HAP-1 (cell line): ENCODE data around the gene FSTL4.

ENCODE experiments used
- DNase-seq, 2 experiments: peaks; one replicate each; pipeline ENCODE4 v3.0.0-alpha.2; 2016 to 2020; ENCODE audit warnings: low spot score in 2 of 2
- H3K27me3 ChIP-seq: fragments of 250-450 bp; sonication (Bioruptor Pico); 2 replicates; pipeline ENCODE4 v1.5.1; 2020; ENCODE audit warnings: low read depth, mild to moderate bottlenecking, moderate library complexity
- H3K36me3 ChIP-seq: fragments of 250-450 bp; sonication (Bioruptor Pico); replicated peaks from 2 replicates; pipeline ENCODE4 v1.5.1; 2020; ENCODE audit warnings: mild to moderate bottlenecking
- H3K4me1 ChIP-seq: fragments of 250-450 bp; sonication (Bioruptor Pico); 2 replicates; pipeline ENCODE4 v1.5.1; 2020; ENCODE audit warnings: mild to moderate bottlenecking
- H3K4me3 ChIP-seq: fragments of 250-450 bp; sonication (Bioruptor Pico); 2 replicates; pipeline ENCODE4 v1.5.1; 2020; ENCODE audit warnings: mild to moderate bottlenecking, moderate library complexity
- H3K9me3 ChIP-seq: fragments of 250-450 bp; sonication (Bioruptor Pico); 2 replicates; pipeline ENCODE4 v1.5.1; 2020; ENCODE audit warnings: mild to moderate bottlenecking, moderate library complexity
- in situ Hi-C: fragments of 300-500 bp; cut with MboI; formaldehyde crosslinking; loops from 3 replicates; pipeline ENCODE4 v1.14.3; 2020; ENCODE audit warnings: low sequenced_read_pairs, inconsistent platforms, mixed read lengths

FSTL4 gene

GRCh38 chr5:133602835-133603380, 9.4 kb downstream of the FSTL4 start:
- Histone ChIP-seq H3K36me3 (no peaks in the 10 kb centered on the region), H3K27me3 (peaks cover 2% of the 10 kb centered on the region; the same call in 1 of the 2 replicates), H3K4me1 (no peaks in the 10 kb centered on the region), H3K4me3 (no peak overlapping the region), H3K9me3 (no peaks in the 10 kb centered on the region)
- in situ Hi-C loops = no loop called here
- DNase-seq = no peak

GRCh38 chr5:133599600-133599999, 12.7 kb downstream of the FSTL4 start:
- H3K36me3 ChIP-seq = no peaks in the 10 kb centered on the region
- no peak overlapping the region for H3K4me3 ChIP-seq
- H3K27me3 ChIP-seq = peaks cover 2% of the 10 kb centered on the region; the same call in 1 of the 2 replicates
- no peaks in the 10 kb centered on the region for H3K9me3 ChIP-seq
- DNase-seq = no peak
- no peaks in the 10 kb centered on the region for H3K4me1 ChIP-seq
- in situ Hi-C loops = no loop called here

GRCh38 chr5:133599044-133599443, 13.3 kb downstream of the FSTL4 start:
- no peaks in the 10 kb centered on the region for H3K4me1 ChIP-seq
- H3K4me3 ChIP-seq = no peak overlapping the region
- no peak for DNase-seq
- H3K27me3 ChIP-seq = peaks cover 2% of the 10 kb centered on the region; the same call in 1 of the 2 replicates
- in situ Hi-C loops = no loop called here
- no peaks in the 10 kb centered on the region for H3K9me3 ChIP-seq
- no peaks in the 10 kb centered on the region for H3K36me3 ChIP-seq

GRCh38 chr5:133596049-133596448, 16.3 kb downstream of the FSTL4 start:
- Histone ChIP-seq H3K4me3 (no peak overlapping the region), H3K4me1 (no peaks in the 10 kb centered on the region), H3K27me3 (peaks cover 2% of the 10 kb centered on the region; the same call in 1 of the 2 replicates), H3K9me3 (no peaks in the 10 kb centered on the region), H3K36me3 (no peaks in the 10 kb centered on the region)
- no peak for DNase-seq
- in situ Hi-C loops = no loop called here

- H3K4me3 ChIP-seq = no peak overlapping the region
- no peaks in the 10 kb centered on the region for H3K4me1 ChIP-seq
- no peaks in the 10 kb centered on the region for H3K9me3 ChIP-seq
- no peaks in the 10 kb centered on the region for H3K36me3 ChIP-seq
- DNase-seq = no peak
- in situ Hi-C loops = no loop called here
- H3K27me3 ChIP-seq = peaks cover 2% of the 10 kb centered on the region; the same call in 1 of the 2 replicates
These were observed 16.9 kb downstream of the FSTL4 start for GRCh38 chr5:133595465-133595864.

GRCh38 chr5:133589286-133589685, 23.1 kb downstream of the FSTL4 start:
- Histone ChIP-seq H3K27me3 (no peaks in the 10 kb centered on the region), H3K4me1 (no peaks in the 10 kb centered on the region), H3K36me3 (no peaks in the 10 kb centered on the region), H3K9me3 (no peaks in the 10 kb centered on the region), H3K4me3 (no peak overlapping the region)
- in situ Hi-C loops = no loop called here
- no peak for DNase-seq

GRCh38 chr5:133582971-133583370, 29.4 kb downstream of the FSTL4 start:
- H3K9me3 ChIP-seq = no peaks in the 10 kb centered on the region
- H3K4me1 ChIP-seq = no peaks in the 10 kb centered on the region
- in situ Hi-C loops = no loop called here
- DNase-seq = no peak
- no peaks in the 10 kb centered on the region for H3K36me3 ChIP-seq
- H3K27me3 ChIP-seq = no peaks in the 10 kb centered on the region
- H3K4me3 ChIP-seq = no peak overlapping the region

- no peaks in the 10 kb centered on the region for H3K4me1 ChIP-seq
- no peaks in the 10 kb centered on the region for H3K27me3 ChIP-seq
- no peaks in the 10 kb centered on the region for H3K9me3 ChIP-seq
- in situ Hi-C loops = no loop called here
- no peak for DNase-seq
- no peaks in the 10 kb centered on the region for H3K36me3 ChIP-seq
- no peak overlapping the region for H3K4me3 ChIP-seq
These were observed 30.4 kb downstream of the FSTL4 start for GRCh38 chr5:133581918-133582317.

GRCh38 chr5:133581348-133581747, 31.0 kb downstream of the FSTL4 start:
- in situ Hi-C loops = no loop called here
- H3K27me3 ChIP-seq = no peaks in the 10 kb centered on the region

GRCh38 chr5:133580618-133581017, 31.7 kb downstream of the FSTL4 start:
- no peak for DNase-seq
- H3K27me3 ChIP-seq = no peaks in the 10 kb centered on the region
- in situ Hi-C loops = no loop called here
- no peak overlapping the region for H3K4me3 ChIP-seq
- H3K4me1 ChIP-seq = no peaks in the 10 kb centered on the region
- no peaks in the 10 kb centered on the region for H3K9me3 ChIP-seq
- H3K36me3 ChIP-seq = no peaks in the 10 kb centered on the region

More at GRCh38 chr5:133581348-133581747, 31.0 kb downstream of the FSTL4 start:
- Histone ChIP-seq H3K4me1 (no peaks in the 10 kb centered on the region), H3K36me3 (no peaks in the 10 kb centered on the region), H3K4me3 (no peak overlapping the region), H3K9me3 (no peaks in the 10 kb centered on the region)
- DNase-seq = no peak

GRCh38 chr5:133579766-133580165, 32.6 kb downstream of the FSTL4 start:
- Histone ChIP-seq H3K27me3 (no peaks in the 10 kb centered on the region), H3K36me3 (no peaks in the 10 kb centered on the region), H3K4me3 (no peak overlapping the region), H3K4me1 (no peaks in the 10 kb centered on the region), H3K9me3 (no peaks in the 10 kb centered on the region)
- no peak for DNase-seq
- in situ Hi-C loops = no loop called here

- Histone ChIP-seq H3K9me3 (no peaks in the 10 kb centered on the region), H3K36me3 (no peaks in the 10 kb centered on the region), H3K27me3 (0 out of 2 replicates have a peak, but pooled peaks cover 2% of the 10 kb centered on the region), H3K4me3 (no peak overlapping the region), H3K4me1 (no peaks in the 10 kb centered on the region)
- no peak for DNase-seq
- in situ Hi-C loops = no loop called here
These were observed 43.0 kb downstream of the FSTL4 start for GRCh38 chr5:133569347-133569746.

- H3K4me1 ChIP-seq = no peaks in the 10 kb centered on the region
- no peaks in the 10 kb centered on the region for H3K27me3 ChIP-seq
- no peak overlapping the region for H3K4me3 ChIP-seq
- DNase-seq = peak; percentile 7 to 68
- in situ Hi-C loops = no loop called here
- no peaks in the 10 kb centered on the region for H3K9me3 ChIP-seq
- no peaks in the 10 kb centered on the region for H3K36me3 ChIP-seq
These were observed 46.3 kb downstream of the FSTL4 start for GRCh38 chr5:133565993-133566392.

GRCh38 chr5:133564921-133565565, 47.3 kb downstream of the FSTL4 start:
- no peak overlapping the region for H3K4me3 ChIP-seq
- H3K9me3 ChIP-seq = no peaks in the 10 kb centered on the region
- DNase-seq = no peak
- no peaks in the 10 kb centered on the region for H3K36me3 ChIP-seq
- in situ Hi-C loops = no loop called here
- no peaks in the 10 kb centered on the region for H3K4me1 ChIP-seq
- H3K27me3 ChIP-seq = no peaks in the 10 kb centered on the region
